NCI-H526 (cell line): Measurements from ENCODE around the gene FAR2.
"Not testable (repeated sequence)": the region's sequence is repeated elsewhere in the genome, so short reads cannot be mapped to it uniquely, and the experiment has no call there.

ENCODE experiments used
- DNase-seq, 2 experiments: peaks; one replicate each; lab custom pipeline; 2025; lab: John Stamatoyannopoulos, UW

Gene FAR2

GRCh38 chr12:29148911-29149690 lies at the start of gene FAR2:
TSS of gene FAR2 (plus strand) at chr12:29149278. CDS start at chr12:29270450, 121,172 bp downstream.
- peak; percentile 43 to 82 for DNase-seq

- DNase-seq, result peak; percentile 89 to 93
Observed at GRCh38 chr12:29102741-29103140, 46.3 kb upstream of the FAR2 start.

GRCh38 chr12:29103539-29103974 lies 45.5 kb upstream of the FAR2 start:
- DNase-seq, result no peak

GRCh38 chr12:29104516-29104915 lies 44.6 kb upstream of the FAR2 start:
- no peak for DNase-seq

GRCh38 chr12:29110506-29111442 lies 38.3 kb upstream of the FAR2 start:
- no peak for DNase-seq

- no peak for DNase-seq
Observed at GRCh38 chr12:29113101-29113500, 36.0 kb upstream of the FAR2 start.

- no peak for DNase-seq
Observed at GRCh38 chr12:29116414-29116813, 32.7 kb upstream of the FAR2 start.

- DNase-seq, result no peak
Observed at GRCh38 chr12:29131539-29131938, 17.5 kb upstream of the FAR2 start.

GRCh38 chr12:29132316-29132715 lies 16.8 kb upstream of the FAR2 start:
- DNase-seq, result no peak

- no peak for DNase-seq
Observed at GRCh38 chr12:29133181-29133580, 15.9 kb upstream of the FAR2 start.

- DNase-seq, result no peak
Observed at GRCh38 chr12:29133680-29134079, 15.4 kb upstream of the FAR2 start.

- DNase-seq, result not testable (repeated sequence)
Observed at GRCh38 chr12:29138256-29138655, 10.8 kb upstream of the FAR2 start.

GRCh38 chr12:29138855-29139254 lies 10.2 kb upstream of the FAR2 start:
- not testable (repeated sequence) for DNase-seq

GRCh38 chr12:29145372-29146170 lies 3.5 kb upstream of the FAR2 start:
- no peak for DNase-seq

- no peak for DNase-seq
Observed at GRCh38 chr12:29146196-29146595, 2.9 kb upstream of the FAR2 start.

- DNase-seq, result peak in 1 of 2 experiments; percentile 44
Observed at GRCh38 chr12:29147731-29148595, 1.1 kb upstream of the FAR2 start.

- peak; percentile 43 to 79 for DNase-seq
Observed at GRCh38 chr12:29148596-29148910, 525 bp upstream of the FAR2 start.

- DNase-seq, result peak; percentile 68 to 83
Observed at GRCh38 chr12:29149691-29150281, 708 bp downstream of the FAR2 start.

- no peak for DNase-seq
Observed at GRCh38 chr12:29150462-29150861, 1.4 kb downstream of the FAR2 start.

GRCh38 chr12:29152223-29152868 lies 3.3 kb downstream of the FAR2 start:
- no peak for DNase-seq
